NCI-H187 treated with DMSO at 0.1 percent for 48 hours (cell line): ENCODE results near the gene CDT1.
"Not testable (repeated sequence)": the region's sequence is repeated elsewhere in the genome, so short reads cannot be mapped to it uniquely, and the experiment has no call there.

Experiments
- DNase-seq: peaks from one replicate; lab custom pipeline; 2025; lab: John Stamatoyannopoulos, UW

Gene CDT1

GRCh38 chr16:88768071-88768783 lies 35.4 kb upstream of the CDT1 start:
- DNase-seq, result no peak

GRCh38 chr16:88769617-88770460 lies 33.8 kb upstream of the CDT1 start:
- DNase-seq, result no peak

DNA sequence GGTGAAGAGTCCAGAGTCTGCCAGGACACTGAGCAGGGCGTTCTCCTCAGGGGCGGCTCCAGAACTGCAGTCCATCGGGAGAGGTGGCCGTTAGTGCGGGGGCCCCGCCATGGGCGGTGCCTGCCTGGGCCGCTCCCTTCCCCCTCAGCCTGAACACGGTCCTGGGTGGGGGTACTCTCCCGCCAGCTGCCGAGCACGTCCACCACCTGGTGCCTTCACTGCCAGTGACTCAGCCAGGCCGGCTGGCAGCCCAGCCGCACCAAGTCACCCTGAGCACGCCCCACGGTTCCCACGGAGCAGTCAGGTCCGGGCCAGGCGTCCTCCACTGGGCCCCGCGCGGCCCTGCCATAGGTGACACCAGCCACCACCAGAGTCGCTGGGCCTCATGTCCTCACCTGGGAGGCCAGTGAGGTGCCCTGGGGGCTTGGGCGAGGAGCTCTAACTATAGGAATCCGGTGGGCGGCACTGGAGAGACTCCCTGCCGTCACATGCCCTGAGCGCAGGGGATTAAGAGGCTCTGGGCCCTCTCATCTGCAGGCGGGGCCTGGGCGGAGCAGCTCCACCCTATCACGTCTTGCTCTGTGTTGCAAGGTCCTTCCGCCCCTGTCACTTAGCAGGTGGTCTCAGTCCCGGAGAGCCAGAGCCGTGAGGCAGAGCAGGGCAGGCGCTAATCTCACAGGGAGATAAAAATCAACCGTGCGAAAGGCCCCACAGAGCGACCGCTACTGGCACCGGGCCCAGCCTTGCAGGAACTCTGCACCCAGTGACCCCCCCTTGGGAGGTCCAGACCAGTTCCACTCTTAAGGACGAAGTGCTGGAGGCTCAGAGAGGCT lies 32.9 kb upstream of the CDT1 start:
- no peak for DNase-seq

- no peak for DNase-seq
Measured at GRCh38 chr16:88771294-88771772, 32.3 kb upstream of the CDT1 start.

DNA sequence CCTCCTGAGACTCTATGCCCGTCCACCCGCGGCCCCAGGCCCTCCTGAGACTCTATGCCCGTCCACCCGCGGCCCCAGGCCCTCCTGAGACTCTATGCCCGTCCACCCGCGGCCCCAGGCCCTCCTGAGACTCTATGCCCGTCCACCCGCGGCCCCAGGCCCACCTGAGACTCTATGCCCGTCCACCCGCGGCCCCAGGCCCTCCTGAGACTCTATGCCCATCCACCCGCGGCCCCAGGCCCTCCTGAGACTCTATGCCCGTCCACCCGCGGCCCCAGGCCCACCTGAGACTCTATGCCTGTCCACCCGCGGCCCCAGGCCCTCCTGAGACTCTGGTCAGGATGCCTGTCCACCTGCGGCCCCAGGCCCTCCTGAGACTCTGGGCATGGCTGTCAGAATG lies 31.8 kb upstream of the CDT1 start:
- not testable (repeated sequence) for DNase-seq

- DNase-seq, result no peak
Measured at GRCh38 chr16:88772871-88773811, 30.4 kb upstream of the CDT1 start.

- no peak for DNase-seq
Measured at GRCh38 chr16:88773812-88774291, 29.7 kb upstream of the CDT1 start.

DNA sequence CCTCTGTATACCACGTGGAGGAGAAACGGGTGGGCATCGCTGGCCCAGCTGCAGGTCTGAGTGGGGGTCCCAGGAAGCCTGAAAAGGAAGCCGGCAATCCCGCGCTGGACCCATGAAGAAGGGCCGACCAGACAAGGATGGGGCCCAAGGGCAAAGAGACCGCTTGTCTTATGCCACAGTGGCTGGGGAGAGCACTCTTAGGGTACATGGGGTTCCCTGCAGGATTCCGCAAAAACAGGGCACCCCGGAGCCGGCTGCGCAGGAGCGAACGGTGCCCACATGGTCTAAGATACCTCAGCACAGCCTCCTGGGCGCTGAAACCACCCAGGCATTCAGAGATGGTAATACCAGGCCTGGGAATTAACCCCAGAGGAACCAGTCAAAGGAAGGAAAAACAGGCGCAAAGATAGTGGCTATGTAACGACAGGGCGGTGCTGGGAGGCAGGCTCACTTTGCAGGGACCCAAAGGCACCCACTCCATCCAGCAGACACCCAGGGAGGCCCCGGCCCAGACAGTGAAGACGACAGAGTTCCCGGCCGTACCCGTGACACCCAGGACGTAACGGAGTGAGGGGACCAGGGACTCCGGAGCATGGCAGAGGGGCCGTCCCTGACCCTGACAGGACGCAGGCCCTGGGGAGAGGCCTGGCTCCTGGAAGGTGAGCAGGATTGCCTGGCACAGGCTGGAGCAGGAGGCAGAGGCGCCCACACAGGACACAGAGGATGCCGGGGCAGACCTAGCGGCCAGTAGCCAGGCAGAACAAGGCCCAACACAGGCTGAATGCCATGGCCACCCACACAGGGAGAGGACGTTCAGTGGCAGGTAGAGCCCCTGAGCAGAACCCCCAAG lies 28.8 kb upstream of the CDT1 start:
- DNase-seq, result no peak

- no peak for DNase-seq
Measured at GRCh38 chr16:88775825-88776224, 27.8 kb upstream of the CDT1 start.

DNA sequence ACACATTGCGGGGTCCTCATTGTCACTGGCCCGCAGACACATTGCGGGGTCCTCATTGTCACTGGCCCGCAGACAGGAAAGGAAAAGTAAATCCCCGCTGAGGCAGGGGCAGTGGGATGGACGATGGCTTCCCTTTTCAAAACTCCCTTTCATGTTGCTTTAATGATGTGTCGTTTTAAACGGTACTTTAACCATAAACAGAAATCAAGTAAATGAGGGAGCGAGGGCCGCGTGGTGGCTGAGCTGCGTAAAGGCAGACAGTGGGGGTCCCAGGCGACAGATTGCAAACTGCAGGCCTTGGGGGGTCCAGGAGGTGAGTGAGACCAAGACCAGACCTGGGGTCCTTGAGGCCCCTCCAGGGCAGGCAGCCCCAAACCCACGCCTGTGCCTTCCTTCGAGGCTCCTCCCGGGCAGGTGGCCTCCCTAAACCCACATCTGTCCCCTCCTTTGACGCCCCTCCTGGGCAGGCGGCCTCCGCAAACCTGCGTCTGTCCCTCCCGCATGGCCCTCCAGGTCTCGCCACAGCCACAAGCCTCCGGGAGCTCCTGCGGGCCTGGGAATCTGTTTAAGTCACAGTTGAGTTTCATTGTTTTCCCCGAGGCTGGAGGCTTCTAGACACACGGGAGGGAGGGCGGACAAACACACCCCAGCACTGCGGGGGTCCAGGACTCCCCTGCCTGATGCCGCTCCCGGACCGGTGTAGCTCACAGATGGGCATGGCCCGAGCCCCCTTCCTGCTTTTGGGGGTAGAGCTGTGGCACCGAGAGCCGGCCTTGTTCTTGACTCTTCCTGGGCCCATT lies 25.9 kb upstream of the CDT1 start:
- no peak for DNase-seq

DNA sequence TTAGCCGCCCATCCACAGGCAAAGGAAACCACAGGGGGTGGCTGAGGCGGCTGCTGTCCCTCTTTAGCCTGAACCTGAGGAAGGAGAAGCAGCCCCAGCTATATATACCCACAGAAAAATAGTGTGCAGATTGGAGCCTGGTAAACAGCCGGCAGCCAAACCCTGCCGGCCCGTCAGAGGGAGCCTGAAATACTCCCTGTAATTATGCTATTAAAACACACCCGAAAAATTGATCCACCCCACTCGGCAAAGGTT lies 25.4 kb upstream of the CDT1 start:
- DNase-seq, result no peak

- DNase-seq, result no peak
Measured at GRCh38 chr16:88778541-88779065, 25.0 kb upstream of the CDT1 start.

GRCh38 chr16:88779406-88780141 lies 24.0 kb upstream of the CDT1 start:
- no peak for DNase-seq

GRCh38 chr16:88780142-88781062 lies 23.2 kb upstream of the CDT1 start:
- no peak for DNase-seq

DNA sequence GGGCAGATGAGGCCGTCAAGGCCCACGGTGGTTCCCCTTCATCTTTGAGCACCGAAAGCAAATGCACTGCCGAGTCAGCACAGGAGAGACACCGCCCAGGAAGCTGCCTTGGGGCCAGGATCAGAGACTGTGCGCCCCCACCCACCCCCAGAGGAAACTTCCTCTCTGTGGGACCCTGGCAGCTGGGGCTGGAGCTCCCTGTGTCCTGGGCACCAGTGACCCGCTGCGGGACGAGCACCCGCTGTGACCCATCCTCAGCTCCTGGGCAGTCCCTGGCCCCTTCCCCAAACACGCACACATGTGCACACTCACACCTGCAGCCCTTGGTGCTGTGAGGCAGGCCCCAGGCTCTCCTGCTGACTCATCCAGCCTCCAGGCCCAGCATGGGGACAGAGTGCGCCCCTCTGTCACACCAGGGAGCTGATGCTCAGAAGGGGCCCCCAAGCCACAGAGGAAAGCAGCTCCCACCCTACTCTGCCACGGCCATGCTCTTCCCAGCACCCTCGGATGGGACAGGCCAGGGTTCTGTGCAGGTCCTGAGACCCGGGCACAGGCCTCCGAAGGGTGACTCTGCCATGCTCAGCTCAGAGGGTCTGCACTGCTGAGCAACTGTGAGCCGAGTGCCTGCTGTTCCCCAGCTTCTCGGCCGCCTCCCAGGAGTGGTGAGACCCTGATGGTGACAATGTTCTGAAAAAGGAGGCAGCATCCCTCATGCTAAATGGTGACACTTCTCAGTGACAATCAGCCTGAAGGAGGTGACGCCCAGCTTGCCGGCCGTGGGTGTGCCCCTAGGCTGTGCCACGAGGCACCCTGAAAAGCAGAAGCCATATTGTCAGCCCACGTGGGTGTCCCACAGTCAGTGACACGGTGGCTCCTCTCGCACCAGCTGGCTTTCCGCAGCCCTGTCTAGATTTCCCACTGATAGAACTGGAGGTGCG lies 22.2 kb upstream of the CDT1 start:
- DNase-seq, result no peak
